Measurements from ENCODE around the gene NCKAP1.

- TF ChIP-seq CTCF (conservative IDR thresholded peaks at IDR 0.05 in 1 of 2, IDR thresholded peaks at IDR 0.05 in 1 of 2; ENCODE audit: low read depth in 1 of 2, low read length in 2 of 2) = no peak
- TF ChIP-seq EZH2 (IDR thresholded peaks at IDR 0.05; ENCODE audit: low read length, missing control alignments) = no peak
Observed at GRCh38 chr2:183068561-183068960, 30.3 kb upstream of the NCKAP1 start.

Data from fibroblast of lung (primary cell).